Testis (tissue), 3 donors: ENCODE data around the gene SYT13. TPM values are rescaled to one million over a fixed set of nuclear protein-coding genes. Genes with fewer than 3 reads are reported as not detected.

Source experiments
- DNase-seq: peaks from one replicate; pipeline ENCODE4 v3.0.0-alpha.2; 2019
- H3K27ac ChIP-seq, 2 donors: fragments of 200-600 bp; sonication (generic); one replicate each; pipeline ENCODE4 v1.5.1; 2019
- H3K27me3 ChIP-seq: fragments of 200-600 bp; sonication (generic); one replicate; pipeline ENCODE4 v1.5.1; 2019
- H3K36me3 ChIP-seq: fragments of 200-600 bp; sonication (generic); one replicate; pipeline ENCODE4 v1.5.1; 2017; ENCODE audit warnings: low read depth; ENCODE audit errors: missing control alignments
- H3K4me1 ChIP-seq: fragments of 200-600 bp; sonication (generic); one replicate; pipeline ENCODE4 v1.5.1; 2019
- H3K4me3 ChIP-seq, 2 donors: fragments of 200-600 bp; sonication (generic); one replicate each; pipeline ENCODE4 v1.5.1; 2017 to 2019
- H3K9me3 ChIP-seq: fragments of 200-600 bp; sonication (generic); one replicate; pipeline ENCODE4 v1.5.1; 2017
- CTCF ChIP-seq, 3 experiments: fragments of 450-650 bp in 2 of 3; fragments of 200-600 bp in 1 of 3; sonication (generic) in 1 of 3; IDR thresholded peaks; one replicate each; pipeline ENCODE4 v1.5.1; 2016 to 2019; ENCODE audit warnings: antibody characterized with exemption in 3 of 3, mild to moderate bottlenecking in 2 of 3, moderate library complexity in 1 of 3
- POLR2A ChIP-seq: fragments of 450-650 bp; IDR thresholded peaks from one replicate; pipeline ENCODE4 v1.6.1; 2017; ENCODE audit warnings: antibody characterized with exemption, mild to moderate bottlenecking, moderate library complexity
- WGBS, 2 donors: methylation state at CpG; one replicate each; pipeline ENCODE4 v1.1.5; 2018; 5-methylcytosine and 5-hydroxymethylcytosine counted together
- intact Hi-C: fragments of 100-400 bp; cut with DNase I; formaldehyde crosslinking; loops from one replicate; pipeline ENCODE4 v1.15.1; 2023; ENCODE audit warnings: low total_unique reads
- polyA plus RNA-seq: library from polyadenylated mRNA; stranded (reverse); fragments of 350-450 nt; fragmentation: Illumina TruSeq; extraction: RNeasy Lipid Tissue Mini Kit (QIAGEN cat#74804); gene quantifications from one replicate; pipeline ENCODE4 v1.2.3, GENCODE V29; 2014; ENCODE audit warnings: low read depth, low replicate concordance; ENCODE audit not compliant: insufficient read depth
- total RNA-seq, 2 donors: library from RNA; depleted of rRNA; stranded (reverse); fragments of >200 nt; gene quantifications; one replicate each; pipeline ENCODE4 v1.2.3, GENCODE V29; 2016

SYT13 gene
- total and polyA plus RNA-seq, 3 donors from 2014 or later, result 0.68 to 3.3 (median 1.4) TPM

GRCh38 chr11:45333001-45333971 is 47.1 kb upstream of the SYT13 start:
- peak; percentile 70 for DNase-seq
- 20 to 26% methylated on average over 19 of the region's 19 CpGs for WGBS, 2 donors
- intact Hi-C loops, result loop anchor here (5.0 kb wide), 1 partner anchor 226 kb away; no protein-coding TSS in a partner anchor
- H3K27me3 ChIP-seq, result no peaks in the 10 kb centered on the region
- no peaks in the 10 kb centered on the region for H3K4me1 ChIP-seq
- H3K4me3 ChIP-seq, result peak overlapping the region; percentile 1 to 8
- H3K36me3 ChIP-seq, result no peaks in the 10 kb centered on the region
- no peaks in the 10 kb centered on the region for H3K9me3 ChIP-seq
- no peak for TF ChIP-seq POLR2A
- no peak for TF ChIP-seq CTCF (IDR thresholded peaks at IDR 0.05)
- no peak overlapping the region for H3K27ac ChIP-seq

DNA sequence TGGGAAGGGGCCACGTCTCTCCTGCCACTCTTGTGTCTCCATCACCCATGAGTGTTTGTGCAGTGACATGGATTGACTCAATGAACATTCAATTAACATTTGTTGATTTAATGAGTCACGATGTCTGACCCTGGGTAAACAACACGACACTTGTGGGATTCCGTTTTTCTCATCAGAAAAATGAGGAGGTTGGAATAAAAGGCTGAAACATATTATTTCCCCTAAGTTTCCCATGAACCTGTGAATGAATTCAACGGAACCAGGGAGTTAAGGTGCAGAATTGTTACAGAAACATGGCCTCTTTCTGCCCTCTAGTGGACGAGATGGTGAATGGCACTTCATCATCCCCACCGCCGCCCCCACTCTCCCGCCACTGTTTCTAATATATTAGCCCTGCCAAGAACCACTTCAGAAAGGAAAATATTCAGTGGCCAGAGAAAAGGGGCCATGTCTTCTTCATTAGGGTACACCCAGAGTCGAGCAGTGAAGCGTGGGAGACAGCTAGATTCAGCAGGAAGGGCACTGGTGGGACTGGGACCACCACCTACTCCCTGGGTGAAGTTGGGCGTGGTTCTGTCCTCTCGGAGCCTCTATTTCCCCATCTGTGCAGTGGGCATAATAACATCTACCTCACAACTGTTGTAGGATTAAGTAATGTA is 46.3 kb upstream of the SYT13 start:
- Histone ChIP-seq H3K9me3 (no peaks in the 10 kb centered on the region), H3K36me3 (no peaks in the 10 kb centered on the region), H3K4me1 (no peaks in the 10 kb centered on the region), H3K4me3 (no peak overlapping the region), H3K27me3 (no peaks in the 10 kb centered on the region), H3K27ac (no peak overlapping the region)
- intact Hi-C loops, result loop anchor here (5.0 kb wide), 1 partner anchor 225 kb away; no protein-coding TSS in a partner anchor
- 13 to 14% methylated on average over 13 of the region's 13 CpGs for WGBS, 2 donors
- no peak for TF ChIP-seq POLR2A
- TF ChIP-seq CTCF (IDR thresholded peaks at IDR 0.05), result peak in 2 of 3 experiments; percentile 54 to 90
- peak; percentile 45 for DNase-seq

- WGBS, 2 donors, result 47 to 60% methylated on average over 4 of the region's 4 CpGs
- no peaks in the 10 kb centered on the region for H3K36me3 ChIP-seq
- H3K9me3 ChIP-seq, result no peaks in the 10 kb centered on the region
- TF ChIP-seq CTCF (IDR thresholded peaks at IDR 0.05) (no peak), POLR2A (no peak)
- intact Hi-C loops, result loop anchor here (5.0 kb wide), 1 partner anchor 225 kb away; no protein-coding TSS in a partner anchor
- H3K4me1 ChIP-seq, result no peaks in the 10 kb centered on the region
- no peak overlapping the region for H3K27ac ChIP-seq
- H3K27me3 ChIP-seq, result no peaks in the 10 kb centered on the region
- H3K4me3 ChIP-seq, result no peak overlapping the region
- no peak for DNase-seq
Observed at GRCh38 chr11:45331839-45332238, 45.7 kb upstream of the SYT13 start.

- TF ChIP-seq CTCF (IDR thresholded peaks at IDR 0.05) (no peak), POLR2A (no peak)
- Histone ChIP-seq H3K27ac (no peak overlapping the region), H3K4me1 (no peaks in the 10 kb centered on the region), H3K36me3 (no peaks in the 10 kb centered on the region), H3K4me3 (no peak overlapping the region), H3K27me3 (no peaks in the 10 kb centered on the region), H3K9me3 (no peaks in the 10 kb centered on the region)
- DNase-seq, result no peak
- intact Hi-C loops, result no loop called here
- 81 to 83% methylated on average over 3 of the region's 3 CpGs for WGBS, 2 donors
Observed at GRCh38 chr11:45328726-45329125, 42.6 kb upstream of the SYT13 start.
